Chondrocyte (in vitro differentiated cells): ENCODE data around the gene E2F6. TPM values are rescaled to one million over a fixed set of nuclear protein-coding genes. Genes with fewer than 3 reads are reported as not detected.

ENCODE experiments used
- DNase-seq: peaks from one replicate; pipeline ENCODE4 v3.0.0; 2021; ENCODE audit warnings: mixed read lengths, low spot score
- H3K27ac Mint-ChIP-seq: one replicate; pipeline ENCODE4 v1.8.0; 2021; ENCODE audit warnings: mild to moderate bottlenecking, moderate library complexity, mixed read lengths; ENCODE audit not compliant: unreplicated experiment
- H3K27me3 Mint-ChIP-seq: 2 replicates; pipeline ENCODE4 v1.8.0; 2021; ENCODE audit warnings: low read depth, mixed read lengths
- H3K36me3 Mint-ChIP-seq: 2 replicates; pipeline ENCODE4 v1.8.0; 2021; ENCODE audit warnings: low read depth, mixed read lengths
- H3K4me1 Mint-ChIP-seq: 2 replicates; pipeline ENCODE4 v1.8.0; 2021; ENCODE audit warnings: low read depth, mild to moderate bottlenecking, mixed read lengths
- H3K4me3 Mint-ChIP-seq: one replicate; pipeline ENCODE4 v1.8.0; 2021; ENCODE audit warnings: mild to moderate bottlenecking, moderate library complexity, mixed read lengths; ENCODE audit not compliant: unreplicated experiment
- H3K9me3 Mint-ChIP-seq: 2 replicates; pipeline ENCODE4 v1.8.0; 2021; ENCODE audit warnings: low read depth, mixed read lengths
- CTCF ChIP-seq: fragments of 200-600 bp; sonication (generic); IDR thresholded peaks from 2 replicates; pipeline ENCODE4 v1.5.0; 2021; ENCODE audit warnings: antibody characterized with exemption, mild to moderate bottlenecking, moderate library complexity
- total RNA-seq: library from RNA; stranded (reverse); gene quantifications from 3 replicates; pipeline ENCODE4 v1.2.1, GENCODE V29; 2021

Gene E2F6
- total RNA-seq, 1 donor from 2014 or later = 15.1 TPM

- no peak overlapping the region for H3K27ac Mint-ChIP-seq
- H3K4me3 Mint-ChIP-seq = no peak overlapping the region
- H3K4me1 Mint-ChIP-seq = peaks cover 15% of the 10 kb centered on the region
- no peak for TF ChIP-seq CTCF
- H3K9me3 Mint-ChIP-seq = peaks cover 8% of the 10 kb centered on the region
- H3K27me3 Mint-ChIP-seq = no peaks in the 10 kb centered on the region
- no peak for DNase-seq
- peaks cover 5% of the 10 kb centered on the region for H3K36me3 Mint-ChIP-seq
These were observed 49.0 kb downstream of the E2F6 start for GRCh38 chr2:11416931-11417330.

- Mint-ChIP-seq H3K4me1 (peaks cover 22% of the 10 kb centered on the region), H3K9me3 (peaks cover 8% of the 10 kb centered on the region), H3K36me3 (peaks cover 5% of the 10 kb centered on the region), H3K4me3 (no peak overlapping the region), H3K27ac (no peak overlapping the region), H3K27me3 (no peaks in the 10 kb centered on the region)
- no peak for TF ChIP-seq CTCF
- DNase-seq = no peak
These were observed 49.8 kb downstream of the E2F6 start for GRCh38 chr2:11416186-11416585.

DNA sequence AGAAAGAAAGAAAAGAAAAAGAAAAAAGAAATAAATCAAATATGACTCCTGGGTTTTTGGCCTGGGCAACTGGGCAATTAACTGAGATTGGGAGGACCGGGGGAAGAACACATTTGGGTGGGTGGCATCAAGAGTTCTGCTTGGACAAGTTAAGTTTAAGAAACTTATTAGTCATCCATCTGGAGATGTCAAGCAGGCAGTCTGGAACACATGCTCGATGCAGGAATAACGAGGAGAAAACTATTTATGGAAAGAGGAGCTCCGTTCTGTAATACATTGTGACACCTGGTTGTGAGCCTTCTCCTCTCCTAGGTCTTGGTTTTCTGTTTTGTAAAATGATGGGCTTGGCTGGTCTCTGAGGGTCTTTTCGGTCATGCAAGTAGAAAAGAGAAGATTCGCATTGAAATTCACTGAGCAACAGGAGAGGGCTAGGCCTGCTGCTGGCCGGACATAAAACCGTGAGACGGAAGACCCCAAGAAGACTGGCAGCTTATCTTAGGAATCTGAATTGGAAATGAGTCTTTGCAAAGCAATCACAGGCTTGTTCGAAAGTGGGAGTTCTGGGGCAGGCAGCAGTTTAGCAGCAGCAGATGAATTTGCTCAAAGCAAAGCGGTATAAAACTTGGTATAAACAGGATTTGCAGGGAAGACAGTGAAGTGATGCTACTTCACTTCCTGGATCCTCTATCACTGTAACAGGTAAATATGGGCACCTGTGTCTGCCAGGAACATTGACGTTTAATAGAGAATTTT is 51.4 kb downstream of the E2F6 start:
- no peaks in the 10 kb centered on the region for H3K27me3 Mint-ChIP-seq
- no peak for TF ChIP-seq CTCF
- H3K36me3 Mint-ChIP-seq = peaks cover 5% of the 10 kb centered on the region
- no peak overlapping the region for H3K27ac Mint-ChIP-seq
- peaks cover 8% of the 10 kb centered on the region for H3K9me3 Mint-ChIP-seq
- DNase-seq = no peak
- peaks cover 30% of the 10 kb centered on the region for H3K4me1 Mint-ChIP-seq
- H3K4me3 Mint-ChIP-seq = no peak overlapping the region

GRCh38 chr2:11412449-11412810 is 53.5 kb downstream of the E2F6 start:
- Mint-ChIP-seq H3K27ac (no peak overlapping the region), H3K4me1 (peaks cover 48% of the 10 kb centered on the region), H3K9me3 (no peaks in the 10 kb centered on the region), H3K27me3 (no peaks in the 10 kb centered on the region), H3K36me3 (no peaks in the 10 kb centered on the region), H3K4me3 (no peak overlapping the region)
- no peak for TF ChIP-seq CTCF
- no peak for DNase-seq

- H3K9me3 Mint-ChIP-seq = peaks cover 4% of the 10 kb centered on the region
- no peak overlapping the region for H3K4me3 Mint-ChIP-seq
- peaks cover 53% of the 10 kb centered on the region for H3K4me1 Mint-ChIP-seq
- no peak overlapping the region for H3K27ac Mint-ChIP-seq
- no peaks in the 10 kb centered on the region for H3K27me3 Mint-ChIP-seq
- H3K36me3 Mint-ChIP-seq = no peaks in the 10 kb centered on the region
- DNase-seq = no peak
- TF ChIP-seq CTCF = peak; percentile 91
These were observed 54.1 kb downstream of the E2F6 start for GRCh38 chr2:11411768-11412448.
